Measurements from ENCODE around the gene SMIM29. TPM values are rescaled to one million over a fixed set of nuclear protein-coding genes. Genes with fewer than 3 reads are reported as not detected.
"Not testable (repeated sequence)": the region's sequence is repeated elsewhere in the genome, so short reads cannot be mapped to it uniquely, and the experiment has no call there.

SMIM29 gene
- total and polyA plus RNA-seq, 9 donors, result 2.0 to 26.6 (median 17.8) TPM

- H3K4me3 ChIP-seq, result no peak overlapping the region
- intact Hi-C loops (cut with DNase I), result no loop called here
- 76 to 81% (median 80%) methylated on average over 17 of the region's 17 CpGs for WGBS, 3 donors
Observed at GRCh38 chr6:34260576-34261267, 11.9 kb upstream of the SMIM29 start.

GRCh38 chr6:34259529-34260069, 10.8 kb upstream of the SMIM29 start:
- Histone ChIP-seq H3K9me3 (no peaks in the 10 kb centered on the region), H3K36me3 (no peaks in the 10 kb centered on the region), H3K4me3 (no peak overlapping the region), H3K27me3 (no peaks in the 10 kb centered on the region), H3K27ac (no peak overlapping the region), H3K4me1 (ENCODE audit: insufficient read depth) (no peaks in the 10 kb centered on the region)
- intact Hi-C loops (cut with DNase I), result no loop called here
- WGBS, 3 donors, result 86 to 88% (median 87%) methylated on average over 6 of the region's 6 CpGs
- no peak for DNase-seq
- TF ChIP-seq POLR2A (IDR thresholded peaks at IDR 0.05) (no peak), CTCF (IDR thresholded peaks at IDR 0.05) (no peak), EP300 (IDR thresholded peaks at IDR 0.05) (no peak)

More at GRCh38 chr6:34260576-34261267, 11.9 kb upstream of the SMIM29 start:
- no peak overlapping the region for H3K27ac ChIP-seq
- no peaks in the 10 kb centered on the region for H3K4me1 ChIP-seq (ENCODE audit: insufficient read depth)
- H3K9me3 ChIP-seq, result no peaks in the 10 kb centered on the region
- TF ChIP-seq EP300 (IDR thresholded peaks at IDR 0.05) (no peak), POLR2A (IDR thresholded peaks at IDR 0.05) (no peak), CTCF (IDR thresholded peaks at IDR 0.05) (no peak)
- H3K27me3 ChIP-seq, result no peaks in the 10 kb centered on the region
- DNase-seq, result no peak
- no peaks in the 10 kb centered on the region for H3K36me3 ChIP-seq

GRCh38 chr6:34252395-34252794, 3.6 kb upstream of the SMIM29 start:
- H3K4me3 ChIP-seq; DNase-seq; H3K27ac ChIP-seq; H3K9me3 ChIP-seq; intact Hi-C loops (cut with DNase I); H3K36me3 ChIP-seq; H3K4me1 ChIP-seq (ENCODE audit: insufficient read depth); H3K27me3 ChIP-seq: not testable (repeated sequence)
- WGBS, 3 donors, result 81 to 87% (median 86%) methylated on average over 2 of the region's 2 CpGs

- peaks cover 4% of the 10 kb centered on the region for H3K4me1 ChIP-seq (ENCODE audit: insufficient read depth)
- DNase-seq, result no peak
- H3K4me3 ChIP-seq, result peak overlapping the region; percentile 81
- WGBS, 3 donors, result 40 to 42% (median 41%) methylated on average over 17 to 18 of the region's 18 CpGs
- H3K27me3 ChIP-seq, result no peaks in the 10 kb centered on the region
- TF ChIP-seq EP300 (IDR thresholded peaks at IDR 0.05) (no peak), POLR2A (IDR thresholded peaks at IDR 0.05) (no peak), CTCF (IDR thresholded peaks at IDR 0.05) (no peak)
- H3K27ac ChIP-seq, result peak overlapping the region; percentile 30 to 64
- H3K9me3 ChIP-seq, result no peaks in the 10 kb centered on the region
- intact Hi-C loops (cut with DNase I), result loop anchor here (1.0 to 10.0 kb wide), 9 partner anchors 53 to 355 kb away; partner anchors contain the start of gene NUDT3 (in 4 of the 4)
- no peaks in the 10 kb centered on the region for H3K36me3 ChIP-seq
Observed at GRCh38 chr6:34249469-34250261, 859 bp upstream of the SMIM29 start.
